Measurements from ENCODE around the gene SNX25.

GRCh38 chr4:185201977-185202962 is 7.1 kb upstream of the SNX25 start:
- TF ChIP-seq CTCF (IDR thresholded peaks at IDR 0.05) = no peak
- TF ChIP-seq POLR2A (IDR thresholded peaks at IDR 0.05) = no peak
